ENCODE data around the gene NPAS3.

GRCh38 chr14:33404964-33405574 lies 466.4 kb downstream of the NPAS3 start:
- TF ChIP-seq POLR2A (IDR thresholded peaks at IDR 0.05) (no peak), CTCF (IDR thresholded peaks at IDR 0.05) (no peak), POLR2AphosphoS5 (IDR thresholded peaks at IDR 0.05) (no peak)

Measured in breast epithelium (tissue), 3 donors.